ENCODE measurements around the gene CNTNAP1.
A peak's percentile ranks its signal among the peaks of the same experiment; 100 is the strongest.

Gene CNTNAP1

GRCh38 chr17:42684929-42685556 lies 2.7 kb downstream of the CNTNAP1 start:
- DNase-seq (ENCODE audit: low read depth in 1 of 2, low spot score in 1 of 2), result no peak

GRCh38 chr17:42685831-42686230 lies 3.5 kb downstream of the CNTNAP1 start:
- DNase-seq (ENCODE audit: low read depth in 1 of 2, low spot score in 1 of 2), result no peak

DNA sequence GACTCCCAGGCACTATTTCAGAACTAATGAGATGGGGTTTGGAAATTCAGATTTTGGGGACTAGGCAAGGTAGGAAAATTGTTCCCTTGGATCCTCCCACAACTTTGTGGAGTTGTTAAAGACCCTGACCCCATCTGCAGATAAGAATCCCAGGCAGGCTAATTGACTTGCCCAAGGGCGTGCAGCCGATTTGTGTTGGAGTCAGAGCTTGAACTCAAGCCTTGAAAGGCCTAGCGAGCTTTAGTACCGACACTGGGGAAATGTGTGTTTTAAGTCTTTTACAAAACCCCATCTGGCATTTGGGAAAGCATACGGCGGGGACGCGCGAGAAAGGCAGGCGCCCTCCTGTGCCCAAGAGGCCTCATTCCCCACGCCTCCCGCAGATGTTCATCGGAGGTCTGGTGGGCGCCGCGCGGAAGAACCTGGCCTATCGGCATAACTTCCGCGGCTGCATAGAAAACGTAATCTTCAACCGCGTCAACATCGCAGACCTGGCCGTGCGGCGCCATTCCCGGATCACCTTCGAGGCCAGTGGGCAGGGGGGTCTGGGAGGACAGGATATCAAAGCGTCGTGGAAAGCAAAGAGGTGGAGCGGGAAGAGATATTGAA lies 4.3 kb downstream of the CNTNAP1 start:
- DNase-seq (ENCODE audit: low read depth in 1 of 2, low spot score in 1 of 2), result no peak

DNA sequence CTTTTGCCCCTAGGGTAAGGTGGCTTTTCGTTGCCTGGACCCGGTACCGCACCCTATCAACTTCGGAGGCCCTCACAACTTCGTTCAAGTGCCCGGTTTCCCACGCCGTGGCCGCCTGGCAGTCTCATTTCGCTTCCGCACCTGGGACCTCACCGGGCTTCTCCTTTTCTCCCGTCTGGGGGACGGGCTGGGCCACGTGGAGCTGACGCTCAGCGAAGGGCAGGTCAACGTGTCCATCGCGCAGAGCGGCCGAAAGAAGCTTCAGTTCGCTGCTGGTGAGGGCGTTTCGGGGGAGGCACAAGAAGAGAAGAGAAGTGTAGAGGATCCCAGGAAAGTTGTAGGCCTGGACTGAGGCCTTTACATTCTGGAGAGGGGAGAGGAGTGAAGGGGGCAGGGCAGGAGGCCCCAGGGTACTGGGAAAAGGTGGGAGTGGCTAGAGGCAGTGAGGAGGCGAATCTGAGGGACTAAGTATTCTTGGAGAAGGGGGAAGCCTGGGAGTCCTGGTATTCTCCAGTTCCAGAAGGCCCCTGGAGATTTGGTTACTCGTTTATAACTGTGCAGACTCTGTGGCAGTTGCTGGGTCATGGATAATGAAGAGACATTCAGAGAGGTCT lies 5.5 kb downstream of the CNTNAP1 start:
- no peak for DNase-seq (ENCODE audit: low read depth in 1 of 2, low spot score in 1 of 2)

- no peak for DNase-seq (ENCODE audit: low read depth in 1 of 2, low spot score in 1 of 2)
These were observed 8.3 kb downstream of the CNTNAP1 start for GRCh38 chr17:42690596-42690995.

DNA sequence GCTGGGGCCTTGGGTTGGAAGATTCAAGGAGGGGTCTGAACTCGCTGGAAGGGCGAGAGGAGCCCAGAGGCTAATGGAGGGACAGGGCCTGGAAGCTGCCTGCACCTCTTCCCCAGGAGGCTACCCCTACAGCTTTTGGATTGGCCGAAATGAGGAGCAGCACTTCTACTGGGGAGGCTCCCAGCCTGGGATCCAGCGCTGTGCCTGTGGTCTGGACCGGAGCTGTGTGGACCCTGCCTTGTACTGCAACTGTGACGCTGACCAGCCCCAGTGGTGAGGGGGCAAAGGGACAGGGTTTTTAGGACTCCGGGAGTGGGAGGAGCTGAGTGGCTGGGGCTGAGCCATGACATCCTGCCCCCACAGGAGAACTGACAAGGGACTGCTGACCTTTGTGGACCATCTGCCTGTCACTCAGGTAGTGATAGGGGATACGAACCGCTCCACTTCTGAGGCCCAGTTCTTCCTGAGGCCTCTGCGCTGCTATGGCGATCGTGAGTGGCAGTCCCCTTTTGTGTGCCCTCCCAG lies 8.8 kb downstream of the CNTNAP1 start:
- DNase-seq (ENCODE audit: low read depth in 1 of 2, low spot score in 1 of 2), result no peak

GRCh38 chr17:42692489-42692888 lies 10.2 kb downstream of the CNTNAP1 start:
- DNase-seq (ENCODE audit: low read depth in 1 of 2, low spot score in 1 of 2), result no peak

GRCh38 chr17:42694524-42694923 lies 12.2 kb downstream of the CNTNAP1 start:
- DNase-seq (ENCODE audit: low read depth in 1 of 2, low spot score in 1 of 2), result no peak

GRCh38 chr17:42695500-42695899 lies 13.2 kb downstream of the CNTNAP1 start:
- DNase-seq (ENCODE audit: low read depth in 1 of 2, low spot score in 1 of 2), result no peak

DNA sequence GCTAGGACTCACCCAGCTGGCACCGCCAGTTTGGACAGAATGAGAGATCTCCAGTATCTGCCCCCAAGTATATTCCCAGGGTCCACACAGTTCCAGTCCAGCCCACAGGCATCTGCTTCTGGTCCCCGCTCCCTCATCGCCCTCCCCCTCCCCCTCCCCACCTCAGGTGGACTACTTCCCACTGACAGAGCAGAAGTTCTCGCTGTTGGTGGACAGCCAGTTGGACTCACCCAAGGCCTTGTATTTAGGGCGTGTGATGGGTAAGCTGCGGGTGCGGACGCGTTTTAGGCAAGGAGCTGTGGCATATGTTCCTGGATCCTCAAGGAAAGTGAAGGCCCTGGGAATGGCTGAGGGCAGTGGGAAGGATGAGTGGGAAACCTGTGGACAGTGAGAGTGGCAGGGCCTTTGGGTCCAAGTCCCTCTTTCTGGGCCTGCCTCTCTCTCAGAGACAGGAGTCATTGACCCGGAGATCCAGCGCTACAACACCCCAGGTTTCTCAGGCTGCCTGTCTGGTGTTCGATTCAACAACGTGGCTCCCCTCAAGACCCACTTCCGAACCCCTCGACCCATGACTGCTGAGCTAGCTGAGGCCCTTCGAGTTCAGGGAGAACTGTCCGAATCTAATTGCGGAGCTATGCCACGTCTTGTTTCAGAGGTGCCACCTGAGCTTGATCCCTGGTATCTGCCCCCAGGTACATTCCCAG lies 14.9 kb downstream of the CNTNAP1 start:
- DNase-seq (ENCODE audit: low read depth in 1 of 2, low spot score in 1 of 2), result no peak

DNA sequence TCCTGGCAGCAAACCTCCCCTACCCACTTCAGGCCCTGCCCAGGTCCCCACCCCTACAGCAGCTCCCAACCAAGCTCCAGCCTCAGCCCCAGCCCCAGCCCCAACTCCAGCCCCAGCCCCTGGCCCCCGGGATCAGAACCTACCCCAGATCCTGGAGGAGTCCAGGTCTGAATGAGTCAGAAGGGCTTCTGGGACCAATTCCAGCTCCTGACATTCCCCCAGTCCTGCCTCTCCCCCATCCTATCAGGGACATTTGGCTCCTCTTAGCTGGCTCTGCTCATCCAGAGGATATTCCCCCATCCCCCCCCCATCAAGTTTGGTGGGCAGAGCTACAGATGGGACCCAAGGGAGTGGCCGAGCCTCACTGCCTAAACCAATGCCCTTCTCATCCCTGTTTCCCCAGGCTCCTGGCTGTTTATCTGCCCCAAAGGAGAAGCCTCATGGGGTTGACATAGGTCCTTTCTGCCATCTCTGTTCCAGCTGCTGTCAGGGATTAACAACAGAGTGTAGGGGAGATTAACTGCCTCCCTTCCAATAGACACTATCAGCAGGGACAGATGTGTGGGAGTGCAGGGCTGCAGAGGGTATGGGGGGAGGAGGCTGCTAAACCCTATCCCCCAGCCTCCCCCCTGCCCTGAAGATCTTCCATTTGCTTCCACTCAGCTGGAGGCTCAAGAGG lies 16.5 kb downstream of the CNTNAP1 start:
- DNase-seq (ENCODE audit: low read depth in 1 of 2, low spot score in 1 of 2), result no peak

- no peak for DNase-seq (ENCODE audit: low read depth in 1 of 2, low spot score in 1 of 2)
These were observed 17.0 kb downstream of the CNTNAP1 start for GRCh38 chr17:42699415-42699740.

- DNase-seq (ENCODE audit: low read depth in 1 of 2, low spot score in 1 of 2), result no peak
These were observed 18.4 kb downstream of the CNTNAP1 start for GRCh38 chr17:42700586-42701289.

GRCh38 chr17:42702446-42702845 lies 20.1 kb downstream of the CNTNAP1 start:
- no peak for DNase-seq (ENCODE audit: low read depth in 1 of 2, low spot score in 1 of 2)

GRCh38 chr17:42704490-42704836 lies 22.1 kb downstream of the CNTNAP1 start:
- DNase-seq (ENCODE audit: low read depth in 1 of 2, low spot score in 1 of 2), result no peak

DNA sequence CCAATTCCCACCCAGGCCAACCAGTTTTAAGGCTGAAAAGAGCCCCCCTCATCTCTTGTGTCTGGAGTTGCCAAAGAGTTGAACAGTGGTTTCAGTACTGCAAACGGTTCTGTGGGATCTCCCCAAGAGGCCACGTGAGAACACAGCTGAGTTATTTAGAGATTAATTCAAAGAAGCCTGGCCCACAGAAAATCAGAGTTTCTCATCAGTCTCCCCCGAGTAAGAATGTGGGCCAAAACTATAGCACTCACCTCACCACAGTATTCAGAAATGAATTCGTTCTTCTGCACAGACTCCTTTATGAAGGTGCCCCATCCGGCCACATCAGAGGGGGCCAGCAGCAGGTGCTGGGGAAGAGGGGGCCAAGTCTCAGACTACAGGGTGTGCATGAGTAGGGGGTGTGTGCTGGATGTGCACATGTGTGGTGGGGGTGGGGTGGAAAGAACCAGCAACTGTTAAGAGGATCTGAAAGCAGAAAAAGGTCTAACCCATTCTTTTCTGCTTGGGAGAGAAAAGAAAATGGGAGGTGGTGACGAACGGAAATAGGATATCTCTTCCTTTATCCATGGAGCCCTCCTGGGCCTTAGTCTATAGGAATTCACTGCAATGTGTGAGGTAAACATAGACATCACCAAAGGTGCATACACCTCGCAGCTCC lies 22.6 kb downstream of the CNTNAP1 start:
- DNase-seq (ENCODE audit: low read depth in 1 of 2, low spot score in 1 of 2), result no peak

DNA sequence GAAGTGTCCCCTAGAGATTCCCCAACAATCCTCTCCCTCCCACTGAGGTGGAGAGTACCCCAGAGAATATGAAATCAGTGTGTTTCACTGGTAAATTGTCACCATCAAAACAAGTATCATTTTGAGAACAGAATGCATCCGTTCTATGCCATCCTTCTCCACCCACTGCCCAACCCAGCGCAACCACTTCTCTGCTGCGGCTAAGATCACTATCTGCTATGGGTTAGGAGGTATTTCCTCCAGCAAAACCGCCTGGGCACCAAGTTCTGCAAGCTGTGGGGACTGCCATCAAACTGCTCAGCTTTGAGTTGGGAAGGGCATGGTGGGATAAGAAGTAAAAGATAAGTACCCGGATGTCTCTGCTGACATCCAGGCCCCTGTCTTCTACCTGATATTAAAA lies 24.4 kb downstream of the CNTNAP1 start:
- no peak for DNase-seq (ENCODE audit: low read depth in 1 of 2, low spot score in 1 of 2)

- no peak for DNase-seq (ENCODE audit: low read depth in 1 of 2, low spot score in 1 of 2)
These were observed 26.3 kb downstream of the CNTNAP1 start for GRCh38 chr17:42708588-42708987.

GRCh38 chr17:42709561-42709960 lies 27.2 kb downstream of the CNTNAP1 start:
- no peak for DNase-seq (ENCODE audit: low read depth in 1 of 2, low spot score in 1 of 2)

DNA sequence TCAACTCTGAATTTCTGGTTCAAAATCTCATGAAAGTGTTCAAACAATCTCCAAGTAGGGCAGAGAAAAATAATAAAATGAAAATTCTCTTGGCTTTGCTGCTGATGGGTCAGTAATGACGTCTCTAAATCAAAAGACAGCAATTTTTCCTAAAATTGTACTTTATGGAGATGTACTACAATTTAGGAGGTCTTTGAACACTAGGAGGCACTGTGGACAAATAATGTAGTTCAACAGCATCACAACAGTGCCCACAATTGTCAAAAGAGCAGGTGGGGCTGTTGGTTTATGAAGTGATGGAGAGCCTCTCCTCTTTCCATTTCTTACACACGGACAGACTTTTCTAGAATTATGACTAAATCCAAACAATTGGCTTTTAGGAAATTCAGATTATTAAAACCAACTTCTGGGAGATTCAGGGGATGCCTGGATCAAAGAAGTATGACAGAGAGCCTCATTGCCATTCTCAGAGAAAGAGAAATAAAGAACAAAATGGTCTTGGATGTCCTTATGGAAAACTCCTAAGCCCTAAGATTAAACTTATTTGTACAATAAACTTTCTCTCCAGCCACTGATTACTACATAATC lies 38.8 kb downstream of the CNTNAP1 start:
- peak in 1 of 2 donors; percentile 47 for DNase-seq (ENCODE audit: low read depth in 1 of 2, low spot score in 1 of 2)
